HepG2 (cell line): ENCODE results near the gene NAIF1. TPM values are rescaled to one million over a fixed set of nuclear protein-coding genes. Genes with fewer than 3 reads are reported as not detected.

Experiments
- CBFB ChIP-seq: sonication (generic); formaldehyde crosslinking; IDR thresholded peaks from 2 replicates; pipeline ENCODE4 v1.4.0; 2020; ENCODE audit warnings: missing genetic modification reagents
- GFI1 ChIP-seq: sonication (generic); formaldehyde crosslinking; IDR thresholded peaks from 2 replicates; pipeline ENCODE4 v1.5.0; 2020; ENCODE audit warnings: missing genetic modification reagents, mild to moderate bottlenecking, borderline replicate concordance
- GMEB1 ChIP-seq: sonication (generic); formaldehyde crosslinking; IDR thresholded peaks from 2 replicates; pipeline ENCODE4 v1.5.1; 2020; ENCODE audit warnings: missing genetic modification reagents, mild to moderate bottlenecking, borderline replicate concordance
- HMG20B ChIP-seq: conservative IDR thresholded peaks from 2 replicates; pipeline ENCODE4 v1.6.1; 2016; ENCODE audit warnings: missing genetic modification reagents, missing compliant biosample characterization
- HNF4A ChIP-seq: sonication (generic); formaldehyde crosslinking; IDR thresholded peaks from 2 replicates; pipeline ENCODE4 v1.4.0; 2020; ENCODE audit warnings: missing genetic modification reagents
- IKZF5 ChIP-seq: IDR thresholded peaks from 2 replicates; pipeline ENCODE4 v1.6.1; 2018; ENCODE audit warnings: missing genetic modification reagents, mild to moderate bottlenecking, missing compliant biosample characterization
- ISX ChIP-seq: sonication (generic); formaldehyde crosslinking; conservative IDR thresholded peaks from 2 replicates; pipeline ENCODE4 v1.5.0; 2020; ENCODE audit warnings: missing genetic modification reagents
- KDM5A ChIP-seq: fragments of 200-600 bp; sonication (generic); IDR thresholded peaks from 2 replicates; pipeline ENCODE4 v1.7.0; 2018; ENCODE audit warnings: antibody characterized with exemption, mild to moderate bottlenecking, low read length, borderline replicate concordance
- SETDB1 ChIP-seq: sonication (generic); formaldehyde crosslinking; IDR thresholded peaks from 2 replicates; pipeline ENCODE4 v1.5.1; 2020; ENCODE audit warnings: missing genetic modification reagents, mild to moderate bottlenecking, borderline replicate concordance
- SP1 ChIP-seq, 2 experiments: fragments of 450-650 bp in 1 of 2; sonication (generic) in 1 of 2; formaldehyde crosslinking in 1 of 2; IDR thresholded peaks; 2 replicates each; pipeline versions ENCODE4 v1.4.0 to v1.6.1; 2016 to 2020; ENCODE audit warnings: missing genetic modification reagents in 1 of 2
- SP140L ChIP-seq: sonication (generic); formaldehyde crosslinking; IDR thresholded peaks from 2 replicates; pipeline ENCODE4 v1.4.0; 2020; ENCODE audit warnings: missing genetic modification reagents, borderline replicate concordance
- SRY ChIP-seq: sonication (generic); formaldehyde crosslinking; IDR thresholded peaks from 2 replicates; pipeline ENCODE4 v1.8.0; 2022; ENCODE audit warnings: mild to moderate bottlenecking, missing genetic modification reagents
- TBP ChIP-seq: sonication (generic); formaldehyde crosslinking; IDR thresholded peaks from 2 replicates; pipeline ENCODE4 v1.5.0; 2020; ENCODE audit warnings: missing genetic modification reagents
- ZIK1 ChIP-seq: sonication (generic); formaldehyde crosslinking; IDR thresholded peaks from 2 replicates; pipeline ENCODE4 v1.5.0; 2020; ENCODE audit warnings: mild to moderate bottlenecking, low read depth, missing genetic modification reagents, borderline replicate concordance
- ZNF207 ChIP-seq: fragments of 450-650 bp; IDR thresholded peaks from 2 replicates; pipeline ENCODE4 v1.6.1; 2016; ENCODE audit warnings: antibody characterized with exemption, borderline replicate concordance
- ZNF614 ChIP-seq: IDR thresholded peaks from 2 replicates; pipeline ENCODE4 v1.6.1; 2018; ENCODE audit warnings: missing biosample characterization, missing genetic modification reagents, inconsistent platforms, borderline replicate concordance
- ZNF772 ChIP-seq: sonication (generic); formaldehyde crosslinking; IDR thresholded peaks from 2 replicates; pipeline ENCODE4 v1.5.0; 2020; ENCODE audit warnings: mild to moderate bottlenecking, missing genetic modification reagents
- polyA plus RNA-seq, 8 experiments: library from polyadenylated mRNA; depleted of rRNA in 3 of 8; stranded (reverse) in 7 of 8; unstranded in 1 of 8; fragments of >200 nt; fragmentation: Illumina TruSeq in 4 of 8; extraction: Trizol in 4 of 8; gene quantifications; 2 replicates each; pipeline versions ENCODE4 v1.2.1 to v1.2.3, GENCODE V29; 2011 to 2016; ENCODE audit warnings: low read depth in 4 of 8, missing spikeins in 1 of 8, mixed read lengths in 1 of 8; ENCODE audit not compliant: insufficient read depth in 1 of 8
- total RNA-seq, 5 experiments: library from RNA; depleted of rRNA; stranded (reverse); fragments of >200 nt; fragmentation: Illumina TruSeq; extraction: Trizol; gene quantifications; 2 replicates each; pipeline ENCODE4 v1.2.3, GENCODE V29; 2016; ENCODE audit warnings: low read depth in 1 of 5
- TF ChIP-seq, protein P1 (sequence below): sonication (generic); formaldehyde crosslinking; IDR thresholded peaks from 2 replicates; pipeline ENCODE4 v1.9.0; 2022; ENCODE audit warnings: low read depth, missing genetic modification reagents
- TF ChIP-seq, protein P2 (sequence below): sonication (generic); formaldehyde crosslinking; IDR thresholded peaks from 2 replicates; pipeline ENCODE4 v1.8.1; 2023; ENCODE audit warnings: mild to moderate bottlenecking, missing genetic modification reagents
- TF ChIP-seq, protein P3 (sequence below): sonication (generic); formaldehyde crosslinking; IDR thresholded peaks from 2 replicates; pipeline ENCODE4 v1.9.0; 2021; ENCODE audit warnings: missing genetic modification reagents, mild to moderate bottlenecking, borderline replicate concordance

Gene NAIF1
- total and polyA plus RNA-seq, 2 of the 13 experiments (the other 11 are each of a cell fraction or from before 2014, with no cell fraction given) = 6.0 to 6.9 TPM

DNA sequence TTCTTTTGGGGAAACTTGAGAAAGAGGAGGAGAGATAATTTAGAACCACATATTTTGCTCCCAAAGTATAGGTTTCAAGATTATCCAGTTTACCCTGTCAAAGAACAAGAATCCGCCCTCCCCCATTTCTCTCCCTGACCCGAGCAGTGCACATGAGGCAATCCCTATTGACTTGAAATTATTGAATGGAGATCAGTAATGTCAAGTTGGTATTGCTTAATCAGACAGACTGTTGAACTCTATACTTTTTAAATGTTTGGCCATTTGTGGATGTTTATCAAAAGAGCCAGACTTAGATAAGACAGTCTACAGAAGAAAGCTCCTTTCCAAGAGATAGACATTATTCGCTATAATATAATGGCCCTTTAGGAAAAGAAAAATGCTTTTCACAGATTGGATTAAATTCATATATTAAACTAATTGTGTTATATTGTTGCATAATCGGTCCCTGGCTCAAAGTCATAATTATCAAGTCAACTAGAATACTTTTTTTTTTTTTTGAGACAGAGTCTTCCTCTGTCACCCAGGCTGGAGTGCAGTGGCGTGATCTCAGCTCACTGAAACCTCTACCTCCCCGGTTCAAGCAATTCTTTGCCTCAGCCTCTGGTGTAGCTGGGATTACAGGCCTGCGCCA is 6.2 kb upstream of the NAIF1 start (continued):
- TF ChIP-seq, protein P1, sequence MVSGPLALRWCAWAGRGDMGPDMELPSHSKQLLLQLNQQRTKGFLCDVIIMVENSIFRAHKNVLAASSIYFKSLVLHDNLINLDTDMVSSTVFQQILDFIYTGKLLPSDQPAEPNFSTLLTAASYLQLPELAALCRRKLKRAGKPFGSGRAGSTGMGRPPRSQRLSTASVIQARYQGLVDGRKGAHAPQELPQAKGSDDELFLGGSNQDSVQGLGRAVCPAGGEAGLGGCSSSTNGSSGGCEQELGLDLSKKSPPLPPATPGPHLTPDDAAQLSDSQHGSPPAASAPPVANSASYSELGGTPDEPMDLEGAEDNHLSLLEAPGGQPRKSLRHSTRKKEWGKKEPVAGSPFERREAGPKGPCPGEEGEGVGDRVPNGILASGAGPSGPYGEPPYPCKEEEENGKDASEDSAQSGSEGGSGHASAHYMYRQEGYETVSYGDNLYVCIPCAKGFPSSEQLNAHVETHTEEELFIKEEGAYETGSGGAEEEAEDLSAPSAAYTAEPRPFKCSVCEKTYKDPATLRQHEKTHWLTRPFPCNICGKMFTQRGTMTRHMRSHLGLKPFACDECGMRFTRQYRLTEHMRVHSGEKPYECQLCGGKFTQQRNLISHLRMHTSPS (CRISPR knock-in tag) = no peak
- TF ChIP-seq SP1 (IDR thresholded peaks at IDR 0.05) (no peak), SP1 (CRISPR knock-in tag; IDR thresholded peaks at IDR 0.05) (no peak), ZNF614 (CRISPR knock-in tag) (no peak), TBP (CRISPR knock-in tag) (no peak), GMEB1 (CRISPR knock-in tag) (no peak), ISX (no peak), GFI1 (CRISPR knock-in tag) (no peak), IKZF5 (no peak), HNF4A (CRISPR knock-in tag) (peak; percentile 89), HMG20B (CRISPR knock-in tag) (no peak), SRY (CRISPR knock-in tag) (no peak), ZIK1 (CRISPR knock-in tag) (no peak), KDM5A (no peak), SETDB1 (CRISPR knock-in tag) (no peak), SP140L (CRISPR knock-in tag) (no peak), ZNF772 (CRISPR knock-in tag) (no peak), CBFB (CRISPR knock-in tag) (no peak), ZNF207 (no peak)
- TF ChIP-seq, protein P2, sequence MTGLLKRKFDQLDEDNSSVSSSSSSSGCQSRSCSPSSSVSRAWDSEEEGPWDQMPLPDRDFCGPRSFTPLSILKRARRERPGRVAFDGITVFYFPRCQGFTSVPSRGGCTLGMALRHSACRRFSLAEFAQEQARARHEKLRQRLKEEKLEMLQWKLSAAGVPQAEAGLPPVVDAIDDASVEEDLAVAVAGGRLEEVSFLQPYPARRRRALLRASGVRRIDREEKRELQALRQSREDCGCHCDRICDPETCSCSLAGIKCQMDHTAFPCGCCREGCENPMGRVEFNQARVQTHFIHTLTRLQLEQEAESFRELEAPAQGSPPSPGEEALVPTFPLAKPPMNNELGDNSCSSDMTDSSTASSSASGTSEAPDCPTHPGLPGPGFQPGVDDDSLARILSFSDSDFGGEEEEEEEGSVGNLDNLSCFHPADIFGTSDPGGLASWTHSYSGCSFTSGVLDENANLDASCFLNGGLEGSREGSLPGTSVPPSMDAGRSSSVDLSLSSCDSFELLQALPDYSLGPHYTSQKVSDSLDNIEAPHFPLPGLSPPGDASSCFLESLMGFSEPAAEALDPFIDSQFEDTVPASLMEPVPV (CRISPR knock-in tag) = no peak
- TF ChIP-seq, protein P3, sequence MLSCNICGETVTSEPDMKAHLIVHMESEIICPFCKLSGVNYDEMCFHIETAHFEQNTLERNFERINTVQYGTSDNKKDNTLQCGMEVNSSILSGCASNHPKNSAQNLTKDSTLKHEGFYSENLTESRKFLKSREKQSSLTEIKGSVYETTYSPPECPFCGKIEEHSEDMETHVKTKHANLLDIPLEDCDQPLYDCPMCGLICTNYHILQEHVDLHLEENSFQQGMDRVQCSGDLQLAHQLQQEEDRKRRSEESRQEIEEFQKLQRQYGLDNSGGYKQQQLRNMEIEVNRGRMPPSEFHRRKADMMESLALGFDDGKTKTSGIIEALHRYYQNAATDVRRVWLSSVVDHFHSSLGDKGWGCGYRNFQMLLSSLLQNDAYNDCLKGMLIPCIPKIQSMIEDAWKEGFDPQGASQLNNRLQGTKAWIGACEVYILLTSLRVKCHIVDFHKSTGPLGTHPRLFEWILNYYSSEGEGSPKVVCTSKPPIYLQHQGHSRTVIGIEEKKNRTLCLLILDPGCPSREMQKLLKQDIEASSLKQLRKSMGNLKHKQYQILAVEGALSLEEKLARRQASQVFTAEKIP (CRISPR knock-in tag) = no peak
